Forelimb muscle (tissue), 1 donor: ENCODE measurements around the gene TMEM9. TPM values are rescaled to one million over a fixed set of nuclear protein-coding genes. Genes with fewer than 3 reads are reported as not detected.
A peak's percentile ranks its signal among the peaks of the same experiment; 100 is the strongest.

Experiments used
- DNase-seq: peaks from one replicate; pipeline ENCODE4 v3.0.0-alpha.2; 2013; ENCODE audit warnings: low read depth
- polyA plus RNA-seq: library from polyadenylated mRNA; unstranded; fragments of 120-200 nt; gene quantifications from one replicate; pipeline ENCODE4 v1.2.1, GENCODE V29; 2013; ENCODE audit not compliant: insufficient read length

TMEM9 gene
- polyA plus RNA-seq, 1 donor: 52.0 TPM

GRCh38 chr1:201127755-201128455 is 26.4 kb downstream of the TMEM9 start:
- no peak for DNase-seq

- DNase-seq: no peak
These were observed 27.2 kb downstream of the TMEM9 start, which contains the start of gene ASCL5 for GRCh38 chr1:201126832-201127754. Gene ASCL5 (minus strand): TSS chr1:201127184. CDS start chr1:201115372, 11,812 bp downstream.

DNA sequence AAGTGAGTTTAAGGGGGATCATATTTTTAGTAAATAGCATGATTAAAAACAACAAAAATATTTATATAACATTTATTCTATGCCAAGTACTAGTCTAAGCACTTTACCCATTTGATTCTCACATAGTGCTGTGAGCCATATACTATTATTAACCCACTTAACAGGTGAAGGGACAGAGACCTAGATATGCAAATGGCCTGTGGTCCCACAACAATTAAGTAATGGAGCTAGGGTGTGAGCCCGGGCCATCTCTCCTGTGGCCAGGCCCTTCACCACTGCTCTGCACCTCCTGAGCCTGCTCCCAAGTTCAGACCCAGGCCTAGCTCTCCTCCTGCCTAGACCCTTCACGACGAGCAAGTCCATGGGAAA is 27.8 kb downstream of the TMEM9 start:
- DNase-seq: no peak

- DNase-seq: no peak
These were observed 28.5 kb downstream of the TMEM9 start for GRCh38 chr1:201125800-201126199.

DNA sequence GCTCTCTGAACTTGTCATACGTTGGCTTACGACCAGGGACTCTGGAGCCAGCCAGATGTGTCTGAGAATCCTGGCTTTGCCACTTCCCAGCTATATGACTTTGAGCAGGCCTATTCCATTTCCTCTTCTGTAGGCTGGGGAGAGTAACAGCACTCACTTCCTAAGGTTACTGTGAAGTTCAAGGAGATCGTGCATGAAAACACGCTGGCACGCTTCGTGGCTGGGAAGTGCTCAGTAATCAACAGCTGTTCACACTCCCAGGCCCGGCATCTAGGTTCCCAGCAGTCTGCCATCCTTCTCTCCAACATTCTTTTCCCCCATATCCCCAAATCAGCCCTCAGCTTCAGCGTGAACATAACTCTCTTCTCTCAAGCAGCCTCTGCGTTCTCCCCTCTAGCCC is 29.3 kb downstream of the TMEM9 start:
- DNase-seq: no peak

DNA sequence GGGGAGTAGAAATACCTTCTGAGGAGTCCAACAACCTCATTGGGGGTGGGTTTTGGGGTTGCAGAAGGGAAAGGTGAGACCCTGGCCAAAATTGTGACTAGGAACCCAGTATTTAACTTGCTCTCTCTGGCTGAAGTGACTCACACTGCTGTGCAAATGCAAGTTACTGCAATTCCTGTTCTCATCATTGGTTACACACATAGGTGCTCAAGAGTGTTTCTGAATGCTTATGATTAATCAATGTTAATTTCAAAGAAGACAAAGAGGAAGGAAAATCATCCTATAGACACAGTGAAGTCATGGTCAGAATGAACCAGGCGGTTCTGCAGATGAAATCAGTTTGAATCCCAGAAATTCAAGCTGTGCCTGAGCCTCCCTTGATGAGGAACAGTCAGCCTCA is 30.4 kb downstream of the TMEM9 start:
- DNase-seq: no peak

DNA sequence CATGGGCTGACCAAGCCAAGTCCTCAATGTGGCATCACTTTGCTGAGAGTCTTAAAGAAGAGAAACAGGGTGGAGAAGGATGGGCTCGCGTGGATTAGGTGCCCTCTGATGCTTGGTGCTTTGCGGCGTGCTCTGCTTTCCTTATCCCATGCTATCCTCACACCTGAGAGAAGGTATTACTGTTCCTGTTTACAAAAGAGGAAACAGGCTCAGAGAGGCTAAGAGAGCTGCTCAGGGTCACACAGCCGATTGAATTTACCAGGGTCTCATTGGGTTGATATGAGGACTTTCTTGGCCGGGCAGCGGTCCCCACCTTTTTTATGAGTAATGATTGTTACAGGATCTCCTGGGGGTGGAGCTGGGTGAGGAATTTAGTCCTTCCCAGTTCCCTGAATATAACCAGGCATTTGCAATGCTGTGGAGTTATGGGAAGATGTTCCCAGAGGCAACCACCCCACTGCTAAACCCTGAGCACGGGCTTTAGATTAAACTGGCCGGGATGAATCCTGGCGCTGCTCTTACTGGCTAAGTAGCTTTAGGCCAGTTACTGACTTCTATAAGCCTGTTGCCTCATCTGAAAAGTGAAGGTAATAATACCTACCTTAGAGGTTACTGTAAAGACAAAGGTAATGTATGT is 31.8 kb downstream of the TMEM9 start:
- DNase-seq: no peak

DNA sequence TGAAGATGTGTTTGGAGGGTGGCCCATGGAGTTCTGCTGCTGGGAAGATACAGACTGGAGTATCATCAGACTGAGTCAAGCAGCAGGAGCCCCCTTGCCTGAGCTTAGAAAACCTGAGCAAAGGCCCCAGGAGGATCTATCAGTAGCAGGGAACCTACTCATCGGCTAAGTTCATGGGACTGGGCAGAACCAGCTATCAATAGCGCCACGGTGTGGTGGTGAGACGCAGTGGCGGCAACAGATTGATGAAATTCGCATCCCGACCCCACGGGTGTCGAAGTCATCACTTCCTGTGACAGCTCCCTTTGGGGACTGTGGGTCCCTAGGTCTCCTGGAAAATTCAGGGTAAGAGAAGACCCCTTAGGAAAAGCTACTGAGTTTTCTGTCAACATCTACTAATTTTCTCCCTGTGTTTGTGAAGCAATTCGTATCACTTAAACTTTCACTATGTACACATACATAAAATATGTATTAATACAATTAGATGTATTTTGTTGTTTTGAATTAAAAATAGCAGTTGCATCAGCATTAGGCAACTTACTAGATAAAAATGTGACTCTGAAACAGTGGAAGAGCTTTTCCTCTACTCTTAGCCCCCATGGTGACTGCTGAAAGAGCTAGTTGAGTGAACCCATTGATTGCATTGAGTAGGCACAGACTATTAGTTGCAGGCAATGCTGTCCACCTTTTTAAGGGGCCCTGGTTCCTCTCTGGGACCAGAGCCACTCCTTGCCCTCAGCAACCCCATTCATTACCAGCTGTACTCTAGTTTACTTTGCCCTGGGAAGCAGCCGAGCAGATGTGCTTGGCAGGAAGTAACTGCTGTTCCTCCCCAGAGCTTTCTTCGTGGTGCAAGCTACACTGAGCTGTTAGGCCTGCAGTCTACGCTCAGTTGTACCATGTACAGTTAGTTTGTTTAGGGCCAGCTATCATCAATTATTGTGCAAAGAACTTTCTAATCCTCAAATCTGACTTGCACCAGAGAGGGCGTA is 34.8 kb downstream of the TMEM9 start:
- no peak for DNase-seq

- no peak for DNase-seq
These were observed 38.2 kb downstream of the TMEM9 start for GRCh38 chr1:201116091-201116490.

GRCh38 chr1:201115390-201115937 is 38.8 kb downstream of the TMEM9 start:
- no peak for DNase-seq

- peak; percentile 85 for DNase-seq
These were observed 39.8 kb downstream of the TMEM9 start for GRCh38 chr1:201114245-201115131.

GRCh38 chr1:201113451-201114244 is 40.6 kb downstream of the TMEM9 start:
- no peak for DNase-seq

DNA sequence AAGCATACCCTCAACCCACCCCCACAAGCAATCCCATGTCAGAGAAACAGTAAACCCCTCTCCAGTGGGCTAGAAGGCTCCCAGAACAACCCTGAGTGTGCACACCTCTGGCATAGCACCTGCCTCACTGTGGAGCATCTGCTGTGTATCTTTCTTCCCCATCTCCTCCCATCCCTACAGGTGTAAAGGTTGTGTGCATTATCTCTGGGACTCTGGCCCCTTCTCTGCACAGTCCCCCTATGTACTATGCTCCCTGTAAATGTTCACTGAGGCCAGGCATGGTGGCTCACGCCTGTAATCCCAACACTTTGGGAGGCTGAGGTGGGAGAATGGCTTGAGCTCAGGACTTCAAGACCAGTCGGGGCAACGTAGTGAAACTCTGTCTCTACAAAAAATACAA is 41.3 kb downstream of the TMEM9 start:
- no peak for DNase-seq

- no peak for DNase-seq
These were observed 42.0 kb downstream of the TMEM9 start, which contains the start of gene CACNA1S for GRCh38 chr1:201112173-201112731. Gene CACNA1S (minus strand): TSS chr1:201112426. CDS start chr1:201112339, 87 bp downstream.

GRCh38 chr1:201111672-201112071 is 42.6 kb downstream of the TMEM9 start:
- no peak for DNase-seq

DNA sequence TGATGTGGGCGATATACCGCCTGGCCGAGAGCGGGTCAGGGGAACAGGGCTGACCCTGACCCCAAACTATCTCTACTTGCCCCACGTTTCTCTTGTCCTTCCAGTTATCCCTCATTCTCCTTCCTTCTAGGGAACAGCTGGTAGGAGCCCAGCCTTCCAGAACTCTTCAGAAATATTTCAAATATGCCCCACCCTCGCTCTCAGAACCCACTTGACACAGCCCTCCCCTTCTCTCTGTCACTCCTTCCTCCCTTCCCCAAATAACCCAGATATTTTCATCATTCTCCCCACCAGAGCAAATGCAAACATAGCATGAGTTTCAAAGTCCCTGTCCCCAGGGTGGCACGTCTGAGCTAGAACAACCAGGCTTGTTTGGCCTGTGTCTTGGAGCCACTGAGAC is 43.1 kb downstream of the TMEM9 start:
- no peak for DNase-seq

DNA sequence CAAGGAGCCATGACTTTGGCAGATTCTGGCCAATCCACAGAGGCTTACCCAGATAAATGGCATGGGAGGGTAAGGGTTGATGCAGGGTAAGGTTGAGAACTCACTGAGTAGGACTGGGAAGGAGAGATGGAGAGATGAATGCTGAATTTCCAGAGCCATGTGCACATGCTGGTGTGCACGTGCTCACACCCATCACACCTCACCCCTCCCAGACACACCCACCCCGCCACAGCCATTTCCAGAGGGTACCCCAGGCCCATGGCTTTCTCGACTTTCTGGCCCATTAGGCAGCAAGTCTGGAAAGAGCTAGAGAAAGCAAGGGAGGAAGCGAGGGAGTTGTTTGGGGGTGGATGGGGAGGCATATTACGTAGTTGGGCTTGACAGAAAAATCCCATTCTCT is 43.7 kb downstream of the TMEM9 start:
- DNase-seq: no peak

DNA sequence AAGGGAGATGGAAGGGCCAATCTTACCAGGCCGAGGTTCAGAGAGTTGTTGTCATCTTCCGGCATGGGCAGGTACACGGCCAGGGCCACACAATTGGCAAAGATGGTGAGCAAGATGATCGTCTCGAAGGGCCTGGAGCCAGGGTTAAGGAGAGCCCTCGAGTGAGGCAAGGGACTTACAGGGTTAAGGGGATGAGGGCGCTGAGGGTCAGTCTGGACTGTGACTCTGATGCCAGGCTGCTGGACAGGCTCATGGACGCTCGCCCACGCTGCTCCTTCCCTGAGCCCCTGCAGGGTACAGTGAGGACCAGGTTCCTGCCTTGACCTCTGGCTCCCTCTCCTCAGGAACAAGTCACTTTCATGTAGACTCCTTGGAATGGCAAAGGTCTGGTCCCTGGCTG is 44.1 kb downstream of the TMEM9 start:
- DNase-seq: no peak

GRCh38 chr1:201109651-201110050 is 44.6 kb downstream of the TMEM9 start:
- no peak for DNase-seq
